ENCODE data around the gene IFNA6.

IFNA6 gene

DNA sequence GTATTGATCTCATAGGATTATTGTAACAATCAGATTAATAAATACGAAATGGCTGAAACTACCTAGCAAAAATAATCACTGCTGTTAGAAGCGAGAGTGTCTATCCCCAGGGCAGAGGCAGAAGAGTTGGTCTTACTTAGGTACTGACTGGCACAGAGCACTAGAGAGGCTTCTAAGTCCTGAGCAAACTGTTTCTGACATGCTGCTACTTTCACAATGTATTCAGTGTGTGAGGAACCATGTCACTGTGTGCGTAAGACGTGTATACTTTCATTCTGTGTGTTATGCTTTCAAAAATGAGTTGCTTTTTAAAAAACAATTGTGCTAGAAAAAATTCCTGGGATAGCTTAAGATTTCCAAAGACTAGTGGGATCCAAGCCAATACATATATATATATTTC lies 10.0 kb downstream of the IFNA6 start:
- Histone ChIP-seq H3K9me3 (ENCODE audit: insufficient read depth, low read length) (no peaks in the 10 kb centered on the region), H3K9ac (ENCODE audit: insufficient read length, low read depth) (no peak overlapping the region), H3K36me3 (ENCODE audit: insufficient read depth, insufficient read length, low read length) (no peaks in the 10 kb centered on the region), H3K4me1 (ENCODE audit: insufficient read depth, insufficient read length) (no peaks in the 10 kb centered on the region), H3K4me3 (ENCODE audit: insufficient read length, low read depth) (no peak overlapping the region), H3K27me3 (ENCODE audit: insufficient read depth, insufficient read length) (no peaks in the 10 kb centered on the region)
- no peak for TF ChIP-seq ZNF274 (IDR thresholded peaks at IDR 0.05; ENCODE audit: low read depth, low read length)
- DNase-seq (ENCODE audit: low read depth, low spot score): no peak

DNA sequence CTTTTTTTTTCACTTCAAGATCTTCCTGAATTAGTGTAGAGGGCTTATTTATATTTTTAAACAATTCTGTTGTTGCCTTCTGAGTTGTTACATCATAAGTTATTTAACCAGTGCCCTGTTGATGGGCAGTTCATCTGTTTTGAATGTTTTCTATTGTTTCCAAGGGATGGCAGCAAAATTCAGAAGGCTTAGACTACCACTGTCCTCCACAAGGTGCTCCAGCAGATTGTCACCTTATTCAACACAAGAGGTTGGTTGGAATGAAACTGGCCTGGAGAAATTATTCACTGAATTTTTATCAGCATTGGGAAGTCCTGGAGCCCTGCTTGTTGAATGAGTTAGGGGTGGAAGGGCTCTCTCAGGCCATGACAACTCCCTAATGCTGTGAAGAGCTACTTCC lies 14.2 kb downstream of the IFNA6 start:
- no peak for DNase-seq (ENCODE audit: low read depth, low spot score)
- Histone ChIP-seq H3K9ac (ENCODE audit: insufficient read length, low read depth) (no peak overlapping the region), H3K4me3 (ENCODE audit: insufficient read length, low read depth) (no peak overlapping the region), H3K36me3 (ENCODE audit: insufficient read depth, insufficient read length, low read length) (peaks cover 25% of the 10 kb centered on the region), H3K9me3 (ENCODE audit: insufficient read depth, low read length) (peaks cover 14% of the 10 kb centered on the region; the same call in 1 of the 2 replicates), H3K4me1 (ENCODE audit: insufficient read depth, insufficient read length) (no peaks in the 10 kb centered on the region), H3K27me3 (ENCODE audit: insufficient read depth, insufficient read length) (no peaks in the 10 kb centered on the region)
- TF ChIP-seq YY1 (IDR thresholded peaks at IDR 0.05; ENCODE audit: insufficient read depth, insufficient read length) (no peak), ZNF274 (IDR thresholded peaks at IDR 0.05; ENCODE audit: low read depth, low read length) (no peak), SUZ12 (IDR thresholded peaks at IDR 0.05; ENCODE audit: extremely low read depth, insufficient read depth, insufficient read length) (no peak)

DNA sequence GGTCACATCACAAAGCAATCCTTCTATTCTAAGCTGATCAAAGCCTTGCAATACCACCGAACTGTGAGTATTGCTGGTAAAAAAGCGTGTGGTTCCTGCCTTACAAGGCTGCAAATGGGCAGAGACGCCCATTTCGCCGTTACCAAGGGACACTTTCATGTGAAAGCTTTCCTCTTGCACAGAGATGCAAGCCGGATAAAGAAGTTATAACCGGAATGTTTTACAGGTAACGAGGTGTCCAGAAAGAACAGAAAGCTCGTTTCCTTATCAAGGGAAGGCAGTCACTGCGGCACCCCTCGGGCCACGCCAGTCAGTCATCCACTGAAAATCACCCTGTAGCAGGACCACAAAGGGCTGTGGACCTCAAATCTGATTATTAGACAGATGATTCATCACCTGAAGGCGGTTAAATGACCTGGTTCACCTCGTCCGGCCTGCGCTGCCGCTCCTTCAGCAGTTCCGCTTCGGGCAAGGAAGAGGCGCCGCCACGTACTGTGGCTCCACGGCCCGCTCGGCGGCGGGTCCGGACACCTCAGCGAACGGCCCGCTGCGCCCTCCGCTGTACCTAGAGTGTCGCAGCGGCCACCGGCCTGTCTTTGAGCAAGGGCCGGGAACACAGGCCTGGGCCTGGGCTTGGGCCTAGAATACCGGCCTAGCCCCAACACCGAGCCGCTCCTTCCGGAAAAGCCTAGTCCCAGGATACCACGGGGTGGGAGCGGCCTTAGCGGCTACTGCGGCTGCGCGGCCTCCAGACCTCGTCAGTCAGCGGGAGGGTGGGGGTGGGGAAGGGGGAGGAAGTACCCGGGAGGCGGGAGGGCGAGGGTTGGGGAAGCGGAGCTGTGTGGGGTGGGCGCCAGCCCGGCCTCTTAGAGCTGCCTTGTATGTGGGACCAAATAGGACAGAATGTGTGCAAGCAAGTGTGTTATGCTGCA lies 15.7 kb downstream of the IFNA6 start, which contains the start of gene KLHL9:
TSS of gene KLHL9 (minus strand) at position 704 of the 932 bp plus-strand sequence. CDS start at position 159, 545 bp downstream.
- no peaks in the 10 kb centered on the region for H3K27me3 ChIP-seq (ENCODE audit: insufficient read depth, insufficient read length)
- no peaks in the 10 kb centered on the region for H3K4me1 ChIP-seq (ENCODE audit: insufficient read depth, insufficient read length)
- peaks cover 40% of the 10 kb centered on the region for H3K36me3 ChIP-seq (ENCODE audit: insufficient read depth, insufficient read length, low read length)
- H3K9ac ChIP-seq (ENCODE audit: insufficient read length, low read depth): peak within 1 kb of the TSS; percentile 94
- DNase-seq (ENCODE audit: low read depth, low spot score): peak; percentile 84
- no peak for TF ChIP-seq ZNF274 (IDR thresholded peaks at IDR 0.05; ENCODE audit: low read depth, low read length)
- peaks cover 14% of the 10 kb centered on the region; the same call in 1 of the 2 replicates for H3K9me3 ChIP-seq (ENCODE audit: insufficient read depth, low read length)
- peak within 1 kb of the TSS; percentile 87 for H3K4me3 ChIP-seq (ENCODE audit: insufficient read length, low read depth)

DNA sequence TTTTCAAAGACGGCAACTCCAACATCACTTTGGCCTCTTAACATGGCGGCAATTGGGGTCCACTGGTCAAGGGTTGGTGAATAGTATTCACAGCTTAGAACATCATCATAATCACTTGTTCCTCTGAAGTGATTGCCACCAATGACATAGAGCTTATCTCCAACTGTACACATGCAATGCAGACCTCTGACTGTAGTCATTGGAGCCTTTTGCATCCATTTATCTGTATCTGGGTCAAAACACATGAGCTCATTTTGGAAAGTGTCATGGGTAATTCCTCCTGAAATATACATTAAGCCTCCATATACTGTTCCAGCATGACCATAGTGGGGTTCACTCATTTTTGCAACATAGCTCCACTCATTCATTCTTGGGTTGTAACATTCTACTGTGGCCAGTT lies 17.5 kb downstream of the IFNA6 start:
- Histone ChIP-seq H3K4me1 (ENCODE audit: insufficient read depth, insufficient read length) (no peaks in the 10 kb centered on the region), H3K4me3 (ENCODE audit: insufficient read length, low read depth) (peak overlapping the region; percentile 6), H3K27me3 (ENCODE audit: insufficient read depth, insufficient read length) (no peaks in the 10 kb centered on the region), H3K9me3 (ENCODE audit: insufficient read depth, low read length) (peaks cover 14% of the 10 kb centered on the region; the same call in 1 of the 2 replicates), H3K9ac (ENCODE audit: insufficient read length, low read depth) (no peak overlapping the region), H3K36me3 (ENCODE audit: insufficient read depth, insufficient read length, low read length) (peaks cover 53% of the 10 kb centered on the region)
- TF ChIP-seq ZNF274 (IDR thresholded peaks at IDR 0.05; ENCODE audit: low read depth, low read length) (no peak), YY1 (IDR thresholded peaks at IDR 0.05; ENCODE audit: insufficient read depth, insufficient read length) (no peak), SUZ12 (IDR thresholded peaks at IDR 0.05; ENCODE audit: extremely low read depth, insufficient read depth, insufficient read length) (no peak)
- DNase-seq (ENCODE audit: low read depth, low spot score): no peak

DNA sequence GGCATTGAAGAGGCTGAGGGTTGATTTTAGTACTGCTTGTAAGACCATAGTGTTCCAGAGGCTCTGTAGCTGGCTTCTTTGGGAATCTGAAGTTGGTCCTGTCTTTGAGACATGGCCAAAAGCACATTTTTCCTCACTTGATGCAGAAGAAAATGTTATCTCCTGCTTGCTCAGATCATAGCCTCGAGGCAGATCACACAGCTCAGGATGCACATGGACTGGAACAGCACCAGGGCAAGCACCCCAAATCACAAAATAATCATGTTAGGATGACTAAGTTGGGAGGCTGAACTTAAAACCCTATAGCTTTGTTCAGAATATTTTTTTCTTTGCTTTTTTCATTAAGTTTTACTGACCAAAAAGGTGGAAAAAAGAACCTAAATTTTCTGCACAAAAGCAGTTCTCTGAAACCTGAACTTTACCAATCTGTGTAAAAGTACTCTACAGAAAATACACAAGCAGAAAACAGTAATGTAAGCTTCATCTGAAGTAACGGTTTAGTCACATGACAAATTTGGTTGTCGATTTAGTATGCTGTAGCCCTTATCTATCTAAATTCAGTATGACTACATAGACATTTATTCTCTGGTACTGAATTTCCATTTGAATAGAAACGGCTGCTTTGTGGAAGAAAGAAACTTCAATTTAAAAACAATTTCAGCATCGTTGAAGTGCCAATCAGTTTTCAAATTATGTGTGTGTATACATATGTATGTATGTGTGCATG lies 18.8 kb downstream of the IFNA6 start:
- H3K4me3 ChIP-seq (ENCODE audit: insufficient read length, low read depth): no peak overlapping the region
- no peaks in the 10 kb centered on the region for H3K27me3 ChIP-seq (ENCODE audit: insufficient read depth, insufficient read length)
- no peaks in the 10 kb centered on the region for H3K4me1 ChIP-seq (ENCODE audit: insufficient read depth, insufficient read length)
- TF ChIP-seq ZNF274 (IDR thresholded peaks at IDR 0.05; ENCODE audit: low read depth, low read length) (no peak), YY1 (IDR thresholded peaks at IDR 0.05; ENCODE audit: insufficient read depth, insufficient read length) (no peak), SUZ12 (IDR thresholded peaks at IDR 0.05; ENCODE audit: extremely low read depth, insufficient read depth, insufficient read length) (no peak)
- no peak for DNase-seq (ENCODE audit: low read depth, low spot score)
- no peak overlapping the region for H3K9ac ChIP-seq (ENCODE audit: insufficient read length, low read depth)
- H3K36me3 ChIP-seq (ENCODE audit: insufficient read depth, insufficient read length, low read length): peaks cover 56% of the 10 kb centered on the region
- H3K9me3 ChIP-seq (ENCODE audit: insufficient read depth, low read length): peaks cover 14% of the 10 kb centered on the region; the same call in 1 of the 2 replicates

DNA sequence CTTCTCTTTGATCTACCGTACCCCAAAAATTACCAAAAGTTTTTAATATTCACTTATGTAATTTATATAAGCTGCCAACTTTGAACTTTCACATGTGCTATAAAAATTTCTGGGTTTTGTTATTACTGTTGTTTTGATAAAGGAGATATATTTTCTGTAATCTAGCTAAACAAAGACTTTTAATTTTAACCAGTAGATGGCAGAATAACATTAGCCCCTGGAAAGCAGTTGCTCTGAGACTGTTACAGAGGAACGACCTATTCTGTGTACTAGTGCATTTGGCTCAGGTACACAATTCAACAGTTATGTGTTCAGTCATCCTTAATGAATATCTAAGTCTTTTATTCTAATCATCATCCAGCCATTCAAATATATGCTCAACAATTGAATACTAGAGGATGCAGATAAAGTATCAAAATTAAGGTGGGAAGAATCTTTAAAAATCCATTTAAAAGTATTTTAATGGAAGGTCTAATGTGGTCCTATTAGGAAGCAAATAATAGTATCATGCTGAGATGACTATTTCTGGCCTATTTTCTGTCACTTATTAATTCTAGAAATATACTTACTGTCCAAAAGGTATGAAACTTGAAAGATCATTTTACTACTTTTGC lies 24.1 kb downstream of the IFNA6 start:
- no peak for DNase-seq (ENCODE audit: low read depth, low spot score)
- H3K4me3 ChIP-seq (ENCODE audit: insufficient read length, low read depth): no peak overlapping the region
- H3K27me3 ChIP-seq (ENCODE audit: insufficient read depth, insufficient read length): no peaks in the 10 kb centered on the region
- no peaks in the 10 kb centered on the region for H3K4me1 ChIP-seq (ENCODE audit: insufficient read depth, insufficient read length)
- TF ChIP-seq ZNF274 (IDR thresholded peaks at IDR 0.05; ENCODE audit: low read depth, low read length) (no peak), SUZ12 (IDR thresholded peaks at IDR 0.05; ENCODE audit: extremely low read depth, insufficient read depth, insufficient read length) (no peak), YY1 (IDR thresholded peaks at IDR 0.05; ENCODE audit: insufficient read depth, insufficient read length) (no peak)
- peaks cover 53% of the 10 kb centered on the region for H3K36me3 ChIP-seq (ENCODE audit: insufficient read depth, insufficient read length, low read length)
- no peaks in the 10 kb centered on the region for H3K9me3 ChIP-seq (ENCODE audit: insufficient read depth, low read length)
- H3K9ac ChIP-seq (ENCODE audit: insufficient read length, low read depth): no peak overlapping the region

DNA sequence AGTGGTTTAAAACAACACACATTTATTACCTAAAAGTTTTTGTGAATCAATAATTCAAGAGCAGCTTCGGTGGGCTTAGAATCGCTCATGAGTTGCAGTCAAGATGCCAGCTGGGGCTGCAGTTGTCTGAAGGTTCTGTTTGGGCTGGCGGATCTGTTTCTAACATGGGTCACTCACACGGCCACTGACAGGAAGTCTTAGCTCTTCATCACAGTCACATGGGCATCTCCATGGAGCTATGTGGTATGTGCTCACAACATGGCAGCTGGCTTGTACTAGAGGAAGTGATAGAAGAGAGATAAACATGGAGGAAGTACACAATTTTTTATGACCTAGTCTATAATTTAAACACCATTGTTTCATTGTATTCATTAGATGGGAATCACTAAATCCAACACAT lies 26.6 kb downstream of the IFNA6 start:
- H3K4me3 ChIP-seq (ENCODE audit: insufficient read length, low read depth): no peak overlapping the region
- no peaks in the 10 kb centered on the region for H3K9me3 ChIP-seq (ENCODE audit: insufficient read depth, low read length)
- no peak overlapping the region for H3K9ac ChIP-seq (ENCODE audit: insufficient read length, low read depth)
- TF ChIP-seq ZNF274 (IDR thresholded peaks at IDR 0.05; ENCODE audit: low read depth, low read length) (no peak), YY1 (IDR thresholded peaks at IDR 0.05; ENCODE audit: insufficient read depth, insufficient read length) (no peak), SUZ12 (IDR thresholded peaks at IDR 0.05; ENCODE audit: extremely low read depth, insufficient read depth, insufficient read length) (no peak)
- no peaks in the 10 kb centered on the region for H3K27me3 ChIP-seq (ENCODE audit: insufficient read depth, insufficient read length)
- no peaks in the 10 kb centered on the region for H3K4me1 ChIP-seq (ENCODE audit: insufficient read depth, insufficient read length)
- H3K36me3 ChIP-seq (ENCODE audit: insufficient read depth, insufficient read length, low read length): peaks cover 28% of the 10 kb centered on the region
- DNase-seq (ENCODE audit: low read depth, low spot score): no peak
